Hepatocyte (in vitro differentiated cells): ENCODE results near the gene ESRRG. TPM values are rescaled to one million over a fixed set of nuclear protein-coding genes. Genes with fewer than 3 reads are reported as not detected.

Experiments
- DNase-seq: peaks from one replicate; pipeline ENCODE4 v3.0.0-alpha.2; 2016; ENCODE audit warnings: low spot score
- H2AFZ ChIP-seq: fragments of 200-600 bp; sonication (generic); 2 replicates; pipeline ENCODE4 v1.6.0; 2016; ENCODE audit warnings: antibody characterized with exemption, mild to moderate bottlenecking
- H3K27ac ChIP-seq: fragments of 200-600 bp; sonication (generic); 2 replicates; pipeline ENCODE4 v1.5.1; 2016; ENCODE audit warnings: mild to moderate bottlenecking
- H3K27me3 ChIP-seq: fragments of 200-600 bp; sonication (generic); 2 replicates; pipeline ENCODE4 v1.6.1; 2016
- H3K36me3 ChIP-seq: fragments of 200-600 bp; sonication (generic); replicated peaks from 2 replicates; pipeline ENCODE4 v1.5.1; 2016; ENCODE audit warnings: low read depth; ENCODE audit not compliant: insufficient read depth
- H3K4me1 ChIP-seq: fragments of 200-600 bp; sonication (generic); 2 replicates; pipeline ENCODE4 v1.5.1; 2016; ENCODE audit warnings: mild to moderate bottlenecking, moderate library complexity; ENCODE audit not compliant: insufficient read depth
- H3K4me2 ChIP-seq: fragments of 200-600 bp; sonication (generic); 2 replicates; pipeline ENCODE4 v1.6.0; 2016
- H3K4me3 ChIP-seq: fragments of 200-600 bp; sonication (generic); 2 replicates; pipeline ENCODE4 v1.5.1; 2016; ENCODE audit warnings: mild to moderate bottlenecking
- H3K79me2 ChIP-seq: fragments of 200-600 bp; sonication (generic); 2 replicates; pipeline ENCODE4 v1.6.0; 2017; ENCODE audit warnings: mild to moderate bottlenecking
- H3K9me2 ChIP-seq: fragments of 200-600 bp; sonication (generic); replicated peaks from 2 replicates; pipeline ENCODE4 v1.6.0; 2017; ENCODE audit warnings: mild to moderate bottlenecking; ENCODE audit not compliant: insufficient read depth
- H3K9me3 ChIP-seq: fragments of 200-600 bp; sonication (generic); 2 replicates; pipeline ENCODE4 v1.5.1; 2016; ENCODE audit warnings: low read depth, mild to moderate bottlenecking
- H4K20me1 ChIP-seq: fragments of 200-600 bp; sonication (generic); 2 replicates; pipeline ENCODE4 v1.6.0; 2016; ENCODE audit warnings: mild to moderate bottlenecking; ENCODE audit not compliant: insufficient read depth, poor library complexity, severe bottlenecking
- CTCF ChIP-seq: fragments of 200-600 bp; sonication (generic); IDR thresholded peaks from 2 replicates; pipeline ENCODE4 v1.5.1; 2016; ENCODE audit warnings: antibody characterized with exemption, mild to moderate bottlenecking; ENCODE audit not compliant: poor library complexity
- EZH2 ChIP-seq: fragments of 200-600 bp; sonication (generic); IDR thresholded peaks from 2 replicates; pipeline ENCODE4 v1.6.1; 2016; ENCODE audit warnings: antibody characterized with exemption, mild to moderate bottlenecking, borderline replicate concordance
- EZH2phosphoT487 ChIP-seq: fragments of 200-600 bp; sonication (generic); IDR thresholded peaks from one replicate; pipeline ENCODE4 v1.6.1; 2018; ENCODE audit warnings: antibody characterized with exemption, mild to moderate bottlenecking, low read depth, moderate library complexity; ENCODE audit not compliant: unreplicated experiment, severe bottlenecking
- WGBS: methylation state at CpG from one replicate; pipeline ENCODE4 v1.1.6; 2016; ENCODE audit warnings: low lambda C conversion rate; ENCODE audit errors: missing lambda C conversion rate; 5-methylcytosine and 5-hydroxymethylcytosine counted together
- polyA plus RNA-seq: library from polyadenylated mRNA; unstranded; fragments of >200 nt; fragmentation: Nextera tagmentation; extraction: Ambion mirVana; gene quantifications from 2 replicates; pipeline ENCODE4 v1.2.1, GENCODE V29; 2016
- total RNA-seq: library from RNA; depleted of rRNA; stranded (reverse); fragments of >200 nt; gene quantifications from 2 replicates; pipeline ENCODE4 v1.2.3, GENCODE V29; 2014

The ESRRG gene
- total and polyA plus RNA-seq, 2 experiments from 2014 or later = 2.8 to 10.3 TPM

- Histone ChIP-seq H2AFZ (no peak overlapping the region), H3K4me3 (no peak overlapping the region), H3K36me3 (no peaks in the 10 kb centered on the region), H3K79me2 (no peaks in the 10 kb centered on the region), H3K27me3 (no peaks in the 10 kb centered on the region), H3K9me2 (no peaks in the 10 kb centered on the region), H4K20me1 (no peaks in the 10 kb centered on the region), H3K4me2 (no peak overlapping the region), H3K9me3 (no peaks in the 10 kb centered on the region), H3K27ac (no peak overlapping the region), H3K4me1 (peaks cover 19% of the 10 kb centered on the region)
- TF ChIP-seq EZH2phosphoT487 (no peak), EZH2 (no peak), CTCF (no peak)
- DNase-seq = no peak
These were observed 261.8 kb downstream of the ESRRG start for GRCh38 chr1:216461466-216461865.

- TF ChIP-seq EZH2 (no peak), CTCF (no peak), EZH2phosphoT487 (no peak)
- H3K79me2 ChIP-seq = no peaks in the 10 kb centered on the region
- H3K36me3 ChIP-seq = no peaks in the 10 kb centered on the region
- no peak overlapping the region for H3K4me3 ChIP-seq
- H4K20me1 ChIP-seq = no peaks in the 10 kb centered on the region
- peaks cover 19% of the 10 kb centered on the region for H3K4me1 ChIP-seq
- no peaks in the 10 kb centered on the region for H3K9me3 ChIP-seq
- no peak overlapping the region for H2AFZ ChIP-seq
- H3K9me2 ChIP-seq = no peaks in the 10 kb centered on the region
- H3K27me3 ChIP-seq = no peaks in the 10 kb centered on the region
- H3K4me2 ChIP-seq = no peak overlapping the region
- H3K27ac ChIP-seq = no peak overlapping the region
- 80% methylated on average over 3 of the region's 3 CpGs for WGBS
- DNase-seq = no peak
These were observed 263.5 kb downstream of the ESRRG start for GRCh38 chr1:216459651-216460207.

GRCh38 chr1:216458812-216459211 lies 264.4 kb downstream of the ESRRG start:
- no peak for TF ChIP-seq EZH2phosphoT487
- no peak for TF ChIP-seq CTCF
- no peak for TF ChIP-seq EZH2
- Histone ChIP-seq H3K9me3 (no peaks in the 10 kb centered on the region), H3K4me1 (peaks cover 19% of the 10 kb centered on the region), H3K9me2 (no peaks in the 10 kb centered on the region), H2AFZ (no peak overlapping the region), H4K20me1 (no peaks in the 10 kb centered on the region), H3K79me2 (no peaks in the 10 kb centered on the region), H3K36me3 (no peaks in the 10 kb centered on the region), H3K27ac (no peak overlapping the region), H3K27me3 (no peaks in the 10 kb centered on the region), H3K4me2 (no peak overlapping the region), H3K4me3 (no peak overlapping the region)
- DNase-seq = no peak

GRCh38 chr1:216457356-216457755 lies 265.9 kb downstream of the ESRRG start:
- TF ChIP-seq EZH2 (no peak), EZH2phosphoT487 (no peak), CTCF (no peak)
- H4K20me1 ChIP-seq = no peaks in the 10 kb centered on the region
- no peaks in the 10 kb centered on the region for H3K79me2 ChIP-seq
- H3K27ac ChIP-seq = no peak overlapping the region
- no peak overlapping the region for H2AFZ ChIP-seq
- H3K4me1 ChIP-seq = peaks cover 19% of the 10 kb centered on the region
- no peaks in the 10 kb centered on the region for H3K27me3 ChIP-seq
- H3K9me3 ChIP-seq = no peaks in the 10 kb centered on the region
- H3K4me2 ChIP-seq = no peak overlapping the region
- DNase-seq = no peak
- H3K9me2 ChIP-seq = no peaks in the 10 kb centered on the region
- no peaks in the 10 kb centered on the region for H3K36me3 ChIP-seq
- H3K4me3 ChIP-seq = no peak overlapping the region
